GM12878 (cell line): ENCODE data around the gene LGALS1. TPM values are rescaled to one million over a fixed set of nuclear protein-coding genes. Genes with fewer than 3 reads are reported as not detected.
A peak's percentile ranks its signal among the peaks of the same experiment; 100 is the strongest.

Experiments
- CBX3 ChIP-seq: fragments of 200-600 bp; sonication (generic); IDR thresholded peaks from 2 replicates; pipeline ENCODE4 v1.6.1; 2016; ENCODE audit warnings: low read depth, borderline replicate concordance
- DPF2 ChIP-seq: fragments of 450-650 bp; IDR thresholded peaks from 2 replicates; pipeline ENCODE4 v1.6.1; 2017; ENCODE audit warnings: mild to moderate bottlenecking
- EGR1 ChIP-seq, 2 experiments: IDR thresholded peaks; 1 replicate in 1 of 2; 2 replicates in 1 of 2; pipeline ENCODE4 v1.6.1; 2011 to 2012; ENCODE audit warnings: low read depth in 2 of 2, low read length in 2 of 2, borderline replicate concordance in 1 of 2, mild to moderate bottlenecking in 1 of 2, moderate library complexity in 1 of 2
- ETV6 ChIP-seq, 2 experiments: fragments of 450-650 bp in 1 of 2; IDR thresholded peaks in 1 of 2; conservative IDR thresholded peaks in 1 of 2; 2 replicates each; pipeline ENCODE4 v1.6.1; 2014; ENCODE audit warnings: antibody characterized with exemption in 1 of 2, borderline replicate concordance in 1 of 2, low read depth in 1 of 2, mild to moderate bottlenecking in 1 of 2, moderate library complexity in 1 of 2
- HCFC1 ChIP-seq: fragments of 150-350 bp; IDR thresholded peaks from 2 replicates; pipeline ENCODE4 v1.6.1; 2014; ENCODE audit warnings: low read length
- MTA2 ChIP-seq: fragments of 450-650 bp; IDR thresholded peaks from 2 replicates; pipeline ENCODE4 v1.6.1; 2016; ENCODE audit warnings: low read depth, mild to moderate bottlenecking, moderate library complexity
- NFXL1 ChIP-seq: fragments of 450-650 bp; IDR thresholded peaks from 2 replicates; pipeline ENCODE4 v1.6.1; 2017; ENCODE audit warnings: antibody characterized with exemption, mild to moderate bottlenecking, borderline replicate concordance
- NR2F1 ChIP-seq: fragments of 450-650 bp; conservative IDR thresholded peaks from 2 replicates; pipeline ENCODE4 v1.6.1; 2017; ENCODE audit warnings: mild to moderate bottlenecking
- RB1 ChIP-seq: fragments of 450-650 bp; formaldehyde crosslinking; IDR thresholded peaks from 2 replicates; pipeline ENCODE4 v1.6.1; 2017; ENCODE audit warnings: mild to moderate bottlenecking, borderline replicate concordance
- SIN3A ChIP-seq: IDR thresholded peaks from 2 replicates; pipeline ENCODE4 v1.6.1; 2012; ENCODE audit warnings: low read depth, low read length, improper control_type of control experiment
- SIX5 ChIP-seq: IDR thresholded peaks from 2 replicates; pipeline ENCODE4 v1.6.1; 2011; ENCODE audit warnings: mild to moderate bottlenecking, low read depth, low read length, moderate library complexity; ENCODE audit not compliant: severe bottlenecking
- SMC3 ChIP-seq: IDR thresholded peaks from 2 replicates; pipeline ENCODE4 v1.6.1; 2011; ENCODE audit warnings: low read length, improper control_type of control experiment, borderline replicate concordance
- SREBF2 ChIP-seq: IDR thresholded peaks from 2 replicates; pipeline ENCODE4 v1.6.1; 2012; ENCODE audit warnings: mild to moderate bottlenecking, low read length
- TAF1 ChIP-seq: IDR thresholded peaks from 2 replicates; pipeline ENCODE4 v1.6.1; 2011; ENCODE audit warnings: mild to moderate bottlenecking, low read depth, low read length, borderline replicate concordance
- WRNIP1 ChIP-seq: IDR thresholded peaks from 2 replicates; pipeline ENCODE4 v1.6.1; 2011; ENCODE audit warnings: low read depth, low read length, improper control_type of control experiment, borderline replicate concordance
- ZBTB40 ChIP-seq: fragments of 450-650 bp; IDR thresholded peaks from 2 replicates; pipeline ENCODE4 v1.6.1; 2016; ENCODE audit warnings: mild to moderate bottlenecking, moderate library complexity, borderline replicate concordance
- ZNF592 ChIP-seq: fragments of 450-650 bp; IDR thresholded peaks from 2 replicates; pipeline ENCODE4 v1.6.1; 2017; ENCODE audit warnings: mild to moderate bottlenecking, moderate library complexity
- polyA plus RNA-seq, 11 experiments: library from polyadenylated mRNA; depleted of rRNA in 4 of 11; unstranded in 6 of 11; stranded (reverse) in 5 of 11; fragments of >200 nt; fragmentation: Nextera tagmentation in 4 of 11; fragmentation: Illumina TruSeq in 1 of 11; extraction: Ambion mirVana in 4 of 11; extraction: Trizol in 1 of 11; gene quantifications; 1 replicate in 1 of 11; 2 replicates in 10 of 11; pipeline versions ENCODE4 v1.2.1 to v1.2.3, GENCODE V29; 2011 to 2016; ENCODE audit warnings: inconsistent platforms in 2 of 11, missing spikeins in 2 of 11, low read depth in 1 of 11
- total RNA-seq, 4 experiments: library from RNA; depleted of rRNA in 3 of 4; stranded (reverse); fragments of >200 nt in 3 of 4; fragmentation: Illumina TruSeq in 1 of 4; extraction: Trizol in 1 of 4; gene quantifications; 2 replicates each; pipeline versions ENCODE4 v1.2.1 to v1.2.3, GENCODE V29; 2013 to 2021
- TF ChIP-seq, protein P1 (sequence below): IDR thresholded peaks from 2 replicates; pipeline ENCODE4 v1.6.1; 2012; ENCODE audit warnings: low read depth, low read length, improper control_type of control experiment
- TF ChIP-seq, protein P2 (sequence below): IDR thresholded peaks from 2 replicates; pipeline ENCODE4 v1.6.1; 2011; ENCODE audit warnings: borderline replicate concordance, low read depth, mild to moderate bottlenecking, moderate library complexity, mixed read lengths, low read length; ENCODE audit not compliant: insufficient read depth; ENCODE audit errors: extremely low read length

Gene LGALS1
- total and polyA plus RNA-seq, 10 of the 15 experiments (the other 5 are each of a cell fraction or from before 2014, with no cell fraction given), result 312 to 1,889 (median 706) TPM

- TF ChIP-seq ZBTB40 (peak; percentile 99), NR2F1 (peak; percentile 61; the same call in 1 of the 2 replicates), ETV6 (conservative IDR thresholded peaks at IDR 0.05 in 1 of 2, IDR thresholded peaks at IDR 0.05 in 1 of 2; ENCODE audit: borderline replicate concordance in 1 of 2, low read depth in 1 of 2) (no peak), EGR1 (IDR thresholded peaks at IDR 0.05; ENCODE audit: borderline replicate concordance in 1 of 2, low read depth in 2 of 2, low read length in 2 of 2) (peak in 1 of 2 experiments; percentile 34; a peak in 2 of 3 replicates), DPF2 (0 out of 2 replicates have a peak, but pooled peaks have one; percentile 21), WRNIP1 (peak; percentile 95; the same call in 1 of the 2 replicates), SREBF2 (no peak), ZNF592 (no peak), CBX3 (no peak), TAF1 (peak; percentile 84; the same call in 1 of the 2 replicates), SIX5 (peak; percentile 72), SMC3 (no peak), HCFC1 (peak; percentile 85), SIN3A (peak; percentile 96), NFXL1 (no peak), MTA2 (no peak), RB1 (peak; percentile 94; the same call in 1 of the 2 replicates)
- TF ChIP-seq, protein P1, sequence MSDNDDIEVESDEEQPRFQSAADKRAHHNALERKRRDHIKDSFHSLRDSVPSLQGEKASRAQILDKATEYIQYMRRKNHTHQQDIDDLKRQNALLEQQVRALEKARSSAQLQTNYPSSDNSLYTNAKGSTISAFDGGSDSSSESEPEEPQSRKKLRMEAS, result peak; percentile 60; the same call in 1 of the 2 replicates
- TF ChIP-seq, protein P2, sequence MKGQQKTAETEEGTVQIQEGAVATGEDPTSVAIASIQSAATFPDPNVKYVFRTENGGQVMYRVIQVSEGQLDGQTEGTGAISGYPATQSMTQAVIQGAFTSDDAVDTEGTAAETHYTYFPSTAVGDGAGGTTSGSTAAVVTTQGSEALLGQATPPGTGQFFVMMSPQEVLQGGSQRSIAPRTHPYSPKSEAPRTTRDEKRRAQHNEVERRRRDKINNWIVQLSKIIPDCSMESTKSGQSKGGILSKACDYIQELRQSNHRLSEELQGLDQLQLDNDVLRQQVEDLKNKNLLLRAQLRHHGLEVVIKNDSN, result no peak
These were observed 10.9 kb downstream of the LGALS1 start, which contains the start of gene NOL12 (continued) for GRCh38 chr22:37686002-37686982.
